Islet precursor cell (in vitro differentiated cells): ENCODE data around the gene PRKACB.

Source experiments
- DNase-seq: peaks from one replicate; pipeline ENCODE4 v3.0.0-alpha.2; 2018

Gene PRKACB

DNA sequence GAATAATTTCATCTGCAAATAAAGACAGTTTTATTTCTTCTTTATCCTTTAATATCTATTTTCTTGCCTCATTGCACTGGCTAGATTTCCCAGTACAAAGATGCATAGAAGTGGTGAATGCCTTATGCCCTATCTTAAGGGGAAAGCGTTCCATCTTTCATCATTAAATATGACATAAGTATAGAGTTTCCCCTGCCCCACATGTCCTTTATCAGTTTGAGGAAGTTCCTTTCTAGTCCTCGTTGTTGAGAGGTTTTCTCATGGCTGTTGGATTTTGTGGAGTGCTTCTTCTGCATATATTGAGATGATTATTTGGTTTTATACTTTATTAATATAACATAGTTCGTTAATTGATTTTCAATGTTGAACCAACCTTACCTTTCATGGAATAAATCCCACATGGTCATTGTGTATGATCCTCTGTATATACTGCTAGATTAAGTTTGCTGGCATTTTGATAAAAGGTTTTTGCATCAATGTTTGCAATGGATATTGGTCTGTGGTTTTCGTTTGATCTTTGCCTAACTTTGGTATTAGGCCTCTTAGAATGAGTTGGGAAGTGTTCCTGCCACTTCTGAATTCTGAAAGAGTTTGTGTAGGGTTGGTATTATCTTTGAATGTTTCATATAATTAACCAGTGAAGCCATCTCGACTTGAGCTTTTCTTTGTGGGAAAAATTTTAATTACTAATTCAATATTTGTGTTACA, 15.6 kb downstream of the PRKACB start:
- no peak for DNase-seq

DNA sequence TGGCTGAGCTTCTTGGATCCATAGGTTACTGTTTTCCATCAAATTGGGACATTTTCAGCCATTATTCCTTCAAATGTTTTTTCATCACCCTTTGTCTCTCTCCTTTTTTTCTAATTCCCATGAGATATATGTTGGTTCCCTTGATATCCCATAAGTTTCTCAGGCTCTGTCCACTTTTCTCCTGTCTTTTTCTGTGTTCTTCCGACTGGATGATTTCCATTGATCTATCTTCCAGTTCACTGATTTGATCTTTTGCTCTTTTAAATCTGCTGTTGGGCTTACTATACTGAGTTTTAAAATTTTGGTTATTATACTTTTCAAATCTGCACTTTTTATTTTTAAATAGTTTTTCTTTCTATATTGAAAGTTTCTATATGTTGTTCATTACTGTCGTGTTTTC, 18.2 kb downstream of the PRKACB start:
- no peak for DNase-seq

DNA sequence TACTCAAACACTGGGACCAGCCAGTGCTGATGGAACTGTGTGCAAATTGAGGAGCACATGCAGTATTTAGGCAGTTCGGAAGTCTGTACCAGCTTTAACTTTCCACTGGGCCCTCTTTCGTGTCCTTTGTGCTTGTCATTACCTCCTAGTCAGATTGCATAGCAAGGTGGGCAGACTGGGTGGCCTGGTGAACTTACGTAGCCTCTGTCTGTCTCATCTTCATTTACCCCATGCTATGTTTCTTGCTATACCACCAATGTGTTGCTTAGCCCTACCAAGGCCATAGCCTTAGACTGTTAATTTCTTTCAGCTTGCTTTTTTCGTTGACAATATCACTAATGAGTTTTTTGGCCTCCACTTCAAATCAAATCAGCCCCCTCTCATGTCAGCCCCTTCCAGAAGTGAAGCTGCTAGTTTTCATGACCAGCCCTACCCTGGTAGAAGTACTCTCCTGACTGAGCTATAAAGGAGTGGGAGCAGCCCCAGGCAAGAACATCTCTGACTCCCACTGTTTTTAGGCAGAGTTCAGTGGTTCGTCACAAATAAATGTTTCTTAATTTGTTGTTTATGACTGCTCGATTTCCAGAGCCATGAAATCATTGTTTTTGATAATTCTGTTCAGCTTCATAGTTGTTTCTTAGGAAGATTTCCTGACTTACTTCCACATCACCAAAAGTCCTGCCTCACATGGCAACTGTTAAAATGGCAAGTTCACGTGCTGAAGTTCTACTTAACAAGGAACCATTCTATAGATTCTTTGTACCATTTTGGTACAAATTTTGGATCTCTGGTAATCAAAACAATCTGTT, 19.3 kb downstream of the PRKACB start:
- DNase-seq: no peak

DNA sequence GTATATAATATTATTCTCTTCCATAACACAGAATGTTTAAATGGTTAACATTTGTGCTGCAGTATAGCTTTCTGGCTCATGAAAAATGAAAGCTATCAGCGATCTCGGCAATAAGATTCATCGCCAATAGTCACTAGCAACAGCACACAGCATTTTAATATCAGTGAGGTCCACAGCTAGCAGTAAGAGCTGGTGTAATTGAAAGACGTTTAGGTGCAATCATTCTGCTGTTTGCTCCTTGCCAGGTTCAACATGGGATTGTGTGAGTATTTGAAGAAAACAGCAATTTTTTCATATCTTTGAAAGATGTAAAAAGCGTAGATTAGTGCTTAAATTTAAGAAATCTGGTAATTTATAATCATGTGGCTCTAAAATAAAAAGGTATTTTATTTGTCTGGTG, 20.1 kb downstream of the PRKACB start:
- no peak for DNase-seq

DNA sequence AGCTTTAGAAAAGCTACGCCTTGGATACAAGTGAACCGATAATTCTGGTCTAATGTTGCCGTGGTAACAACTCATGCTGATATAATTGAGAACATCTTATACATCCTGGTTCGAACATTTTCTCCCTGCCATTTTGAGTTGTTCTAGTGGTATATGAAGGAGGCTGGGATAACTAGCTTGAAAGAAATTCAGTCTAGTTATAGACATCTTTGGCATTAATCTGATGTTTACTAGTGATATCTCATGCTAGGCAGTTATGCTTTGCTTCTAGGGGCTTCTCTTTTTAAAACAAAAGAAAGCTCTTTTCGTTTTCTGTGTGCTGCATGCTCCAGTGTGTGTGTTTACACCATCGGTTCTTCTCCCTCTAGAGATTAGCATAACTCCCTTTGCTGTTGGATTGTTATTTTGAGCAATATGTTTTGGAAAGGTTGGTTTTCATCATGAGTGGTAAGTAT, 20.5 kb downstream of the PRKACB start:
- DNase-seq: no peak

DNA sequence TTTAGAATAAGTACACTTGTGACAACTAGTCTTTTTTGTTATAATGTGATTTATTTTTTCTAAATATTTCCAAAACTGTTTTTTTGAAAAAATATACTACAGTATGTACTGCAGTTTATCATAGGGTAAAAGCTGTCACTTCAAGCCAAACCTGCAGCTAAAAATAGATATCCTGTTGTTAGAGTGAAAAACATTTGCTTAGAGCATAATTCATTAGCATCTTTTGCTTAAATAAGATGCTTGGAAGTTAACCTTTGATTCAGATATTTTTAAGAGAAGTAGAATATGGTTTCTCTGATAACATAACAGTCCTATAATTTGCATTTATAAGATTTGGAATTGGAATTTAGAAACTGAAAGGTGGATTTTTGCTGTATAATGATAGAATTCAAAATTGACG, 21.5 kb downstream of the PRKACB start:
- DNase-seq: no peak

DNA sequence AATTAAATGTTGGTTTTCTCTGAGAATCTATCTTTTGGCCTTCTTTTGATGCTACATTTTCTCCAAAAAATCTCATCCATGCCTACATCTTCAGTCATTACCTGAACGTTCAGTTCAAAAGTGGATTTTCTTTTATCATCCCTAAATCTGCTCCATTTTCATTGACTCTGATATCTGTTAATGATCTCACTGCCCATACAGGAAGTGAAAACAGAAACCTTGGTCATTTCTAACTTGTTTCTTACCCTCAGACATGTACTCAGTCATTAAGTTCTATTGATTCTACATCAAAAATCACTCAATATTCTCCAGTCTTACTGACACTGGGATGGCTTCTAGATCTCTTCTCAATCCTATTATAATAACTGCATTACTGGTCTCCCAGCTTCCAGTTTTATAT, 22.7 kb downstream of the PRKACB start:
- DNase-seq: no peak

DNA sequence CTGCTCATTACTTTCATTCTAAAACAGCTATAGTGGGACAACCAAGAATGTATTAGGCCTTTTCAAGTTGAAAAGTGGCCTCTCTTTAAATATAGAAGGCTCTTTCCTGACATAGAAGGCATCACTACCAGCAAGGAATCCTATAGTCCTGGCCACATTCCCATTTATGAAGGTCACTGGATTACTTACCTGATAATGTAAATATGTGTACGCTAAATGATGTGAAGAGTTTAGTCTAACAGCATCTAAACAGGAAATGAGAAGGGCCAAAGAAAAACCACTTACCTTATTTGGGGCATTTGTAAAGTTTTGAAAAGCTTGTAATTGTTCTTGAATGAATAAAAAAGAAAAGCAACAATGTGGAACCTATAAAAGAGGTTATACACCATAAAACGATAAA, 24.7 kb downstream of the PRKACB start:
- DNase-seq: no peak

DNA sequence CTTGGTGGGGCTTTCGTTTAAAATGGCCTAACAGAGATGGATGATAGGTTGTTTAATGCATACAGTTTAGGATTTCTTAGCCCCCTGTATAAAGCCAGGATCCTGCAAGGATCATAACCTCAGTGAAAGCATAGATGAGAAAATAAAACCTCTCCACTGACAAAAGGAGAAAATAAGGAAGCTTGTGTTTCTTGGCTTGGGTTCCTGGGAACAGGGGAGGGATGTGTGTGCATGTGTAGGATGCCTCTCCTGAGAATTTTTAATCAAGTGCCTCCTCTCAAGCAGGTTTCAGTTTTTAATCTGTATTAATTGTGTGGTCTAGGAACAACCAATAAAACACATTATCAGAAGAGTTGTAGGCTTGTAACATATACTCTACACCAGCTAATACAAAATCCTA, 26.1 kb downstream of the PRKACB start:
- no peak for DNase-seq

DNA sequence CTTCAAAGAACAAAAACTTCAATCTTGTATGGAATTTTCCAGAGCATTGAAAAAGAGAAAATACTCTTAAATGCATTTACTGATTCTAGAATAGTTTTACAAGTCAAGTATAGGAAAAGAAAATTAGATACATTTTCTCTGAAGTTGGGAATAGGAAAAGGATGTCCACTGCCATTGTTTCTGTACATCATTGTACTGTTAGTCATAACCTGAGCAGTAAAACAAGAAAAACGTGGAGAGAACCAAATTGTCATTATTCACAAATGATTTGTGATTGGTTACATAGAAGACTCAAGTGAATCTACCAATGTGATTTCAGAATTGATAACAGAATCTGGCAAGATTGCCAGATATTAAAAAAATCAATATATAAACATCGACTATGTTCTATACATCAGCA, 27.4 kb downstream of the PRKACB start:
- DNase-seq: no peak

DNA sequence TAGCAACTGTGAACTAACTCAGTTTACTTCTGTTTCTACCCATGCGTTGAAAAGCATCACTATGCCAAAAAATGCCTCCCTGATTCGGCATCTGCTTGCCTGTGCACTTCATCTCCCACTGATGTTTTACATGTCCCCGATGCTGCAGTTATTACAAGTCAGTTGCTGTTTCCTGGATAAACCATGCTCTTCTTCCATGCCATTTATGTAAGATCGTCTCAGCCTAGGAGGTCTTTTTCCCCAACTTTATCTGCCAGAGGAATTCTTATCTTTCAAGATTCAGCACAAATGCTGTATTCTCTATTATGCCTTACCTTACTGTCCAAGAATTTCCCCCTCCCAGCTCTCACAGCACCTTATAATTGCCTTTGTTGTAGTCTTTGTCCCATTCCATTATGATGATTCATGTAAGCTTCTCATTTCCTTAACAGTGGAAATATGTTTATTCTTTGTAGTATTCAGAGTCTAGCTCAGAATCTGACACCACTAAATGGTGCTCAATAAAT, 30.0 kb downstream of the PRKACB start:
- DNase-seq: peak; percentile 57

DNA sequence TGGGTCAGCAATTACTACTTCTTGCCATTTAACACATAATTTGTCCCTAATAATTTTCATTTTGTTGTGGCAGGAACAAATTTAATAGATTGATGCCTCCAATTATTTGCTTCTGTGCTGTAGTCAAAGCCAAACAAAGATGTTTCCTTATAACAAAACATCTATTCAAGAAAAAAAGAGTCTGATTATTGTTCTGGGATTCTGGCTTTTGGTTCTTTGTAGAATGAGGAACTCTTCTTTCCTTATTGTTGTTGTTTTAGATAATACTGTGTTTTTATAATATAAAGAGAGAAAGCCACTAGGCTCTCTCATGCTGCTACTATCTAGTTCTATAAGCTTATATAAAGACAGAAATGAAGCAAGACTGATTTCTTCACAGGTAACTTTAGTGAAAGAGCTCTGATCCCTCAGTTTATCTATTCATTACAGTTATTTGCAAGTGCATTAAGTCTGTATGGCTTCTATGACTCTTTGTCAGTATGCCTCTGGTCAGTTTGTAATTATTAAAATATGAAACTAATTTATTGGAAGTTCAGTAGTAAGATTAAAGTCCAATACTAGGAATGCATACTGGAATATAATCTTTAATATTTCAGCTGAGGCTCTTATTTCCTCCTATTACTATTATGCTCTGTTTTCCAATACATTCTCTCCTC, 37.4 kb downstream of the PRKACB start:
- no peak for DNase-seq

DNA sequence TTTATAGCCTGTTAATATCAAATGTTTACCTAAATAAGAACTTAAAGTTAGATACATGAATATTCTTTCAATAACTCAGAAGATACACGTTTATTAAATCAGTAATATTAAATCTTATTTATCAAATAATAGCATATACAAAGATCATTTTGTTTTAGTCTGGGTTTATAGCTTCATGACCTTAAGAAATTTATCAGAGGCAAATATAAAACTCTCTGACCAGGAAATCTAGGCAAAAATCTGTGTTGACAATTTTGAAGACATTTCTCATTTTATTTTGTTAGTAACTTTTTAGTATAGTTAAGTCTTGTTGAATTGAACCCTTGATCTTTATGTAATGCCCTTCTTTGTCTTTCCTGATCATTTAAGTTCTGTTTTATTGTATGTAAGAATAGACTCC, 46.4 kb downstream of the PRKACB start:
- DNase-seq: no peak

DNA sequence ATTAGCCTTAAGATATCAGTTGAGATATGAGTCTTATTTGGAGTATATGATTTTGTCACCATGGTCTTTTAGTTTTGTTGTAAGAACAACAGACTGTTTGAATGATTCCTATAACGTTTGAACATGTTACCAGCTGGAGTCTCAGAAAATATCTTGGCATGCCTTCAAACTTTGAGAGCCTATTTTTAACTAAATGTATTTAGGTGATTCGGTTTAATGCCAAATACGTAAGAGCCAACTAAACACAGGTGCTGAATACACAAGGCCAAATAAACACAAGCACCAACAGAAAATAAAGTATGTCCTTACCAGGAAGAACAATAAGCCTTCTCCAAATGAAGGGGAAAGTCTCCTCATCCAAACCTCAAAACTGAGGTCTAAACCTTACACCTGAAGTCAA, 48.6 kb downstream of the PRKACB start:
- no peak for DNase-seq

DNA sequence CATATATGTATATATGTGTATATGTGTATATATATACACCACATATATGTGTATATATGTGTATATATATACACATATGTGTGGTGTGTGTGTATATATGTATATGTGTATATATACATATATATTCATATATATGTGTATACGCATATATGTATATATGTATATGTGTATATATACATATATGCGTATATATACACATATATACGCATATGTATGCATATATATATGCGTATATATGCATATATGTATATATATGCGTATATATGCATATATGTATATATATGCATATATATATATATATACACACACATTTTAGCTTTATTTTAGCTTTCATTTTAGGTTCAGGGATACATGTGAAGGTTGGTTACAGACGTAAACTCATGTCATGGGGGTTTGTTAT, 54.8 kb downstream of the PRKACB start:
- no peak for DNase-seq

DNA sequence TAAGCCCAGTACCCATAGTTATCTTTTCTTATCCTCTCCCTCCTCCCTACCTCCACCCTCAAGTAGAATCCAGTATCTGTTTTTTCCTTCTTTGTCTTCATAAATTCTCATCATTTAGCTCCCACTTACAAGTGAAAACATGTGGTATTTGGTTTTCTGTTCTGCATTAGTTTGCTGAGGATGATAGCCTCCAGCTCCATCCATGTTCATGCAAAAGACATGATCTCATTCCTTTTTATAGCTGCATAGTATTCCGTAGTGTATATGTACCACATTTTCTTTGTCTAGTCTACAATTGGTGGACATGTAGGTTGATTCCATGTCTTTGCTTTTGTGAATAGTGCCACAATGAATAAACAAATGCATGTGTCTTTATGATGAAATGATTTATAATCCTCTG, 55.2 kb downstream of the PRKACB start:
- no peak for DNase-seq

DNA sequence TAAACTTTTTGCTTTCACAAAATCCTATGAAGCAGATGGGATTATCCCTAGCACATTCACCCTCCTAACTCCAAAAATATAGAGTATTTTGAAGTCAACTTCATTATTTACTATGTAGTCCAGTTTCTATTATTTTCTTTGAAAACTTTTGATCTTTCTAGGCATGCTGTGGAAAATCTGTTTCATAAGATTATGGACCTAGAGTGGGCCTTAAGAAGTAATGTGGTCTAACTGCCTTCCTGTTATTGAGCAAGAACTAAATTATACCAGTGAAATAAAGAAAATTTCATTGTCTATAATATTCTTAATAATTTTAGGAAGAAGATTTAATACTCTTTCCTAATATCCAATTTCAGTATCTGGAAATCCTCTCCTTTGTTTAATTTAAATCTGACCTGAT, 58.1 kb downstream of the PRKACB start:
- DNase-seq: no peak

DNA sequence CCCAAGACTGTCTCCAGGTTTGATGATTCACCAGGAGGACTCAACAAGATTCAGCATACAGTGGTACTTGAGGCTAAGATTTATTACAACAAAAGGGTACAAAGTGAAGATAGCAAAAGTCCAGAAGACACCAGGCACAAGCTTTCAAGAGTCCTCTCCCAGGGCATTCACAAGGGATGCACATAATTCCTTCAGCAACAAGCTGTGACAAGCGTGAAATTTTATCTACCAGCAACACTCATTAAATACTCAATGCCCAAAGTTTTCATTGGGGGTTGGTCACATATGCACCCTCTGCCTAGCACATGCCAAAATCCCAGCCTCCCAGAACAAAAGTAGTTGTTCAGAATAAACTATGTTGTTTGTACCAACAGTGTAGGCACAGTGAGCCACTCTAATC, 62.3 kb downstream of the PRKACB start:
- no peak for DNase-seq

DNA sequence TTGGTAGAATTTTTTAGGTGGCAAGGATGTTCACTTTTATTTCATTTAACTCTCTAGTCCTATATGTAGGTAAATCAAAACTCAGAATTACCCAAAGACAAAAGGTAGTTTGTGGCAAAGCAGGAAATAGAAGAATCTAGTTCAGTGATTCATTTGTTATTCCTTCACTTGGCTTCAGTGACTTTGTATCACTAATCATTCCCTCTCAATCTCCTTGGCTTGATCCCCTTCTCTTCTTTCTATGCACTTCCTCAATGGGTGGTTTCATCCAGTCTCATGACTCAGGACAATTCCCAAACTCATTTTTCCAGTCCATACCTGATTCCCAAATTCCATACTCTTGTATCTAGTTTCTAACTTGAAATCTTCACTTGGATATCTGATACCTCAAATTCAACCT, 64.9 kb downstream of the PRKACB start:
- DNase-seq: no peak

DNA sequence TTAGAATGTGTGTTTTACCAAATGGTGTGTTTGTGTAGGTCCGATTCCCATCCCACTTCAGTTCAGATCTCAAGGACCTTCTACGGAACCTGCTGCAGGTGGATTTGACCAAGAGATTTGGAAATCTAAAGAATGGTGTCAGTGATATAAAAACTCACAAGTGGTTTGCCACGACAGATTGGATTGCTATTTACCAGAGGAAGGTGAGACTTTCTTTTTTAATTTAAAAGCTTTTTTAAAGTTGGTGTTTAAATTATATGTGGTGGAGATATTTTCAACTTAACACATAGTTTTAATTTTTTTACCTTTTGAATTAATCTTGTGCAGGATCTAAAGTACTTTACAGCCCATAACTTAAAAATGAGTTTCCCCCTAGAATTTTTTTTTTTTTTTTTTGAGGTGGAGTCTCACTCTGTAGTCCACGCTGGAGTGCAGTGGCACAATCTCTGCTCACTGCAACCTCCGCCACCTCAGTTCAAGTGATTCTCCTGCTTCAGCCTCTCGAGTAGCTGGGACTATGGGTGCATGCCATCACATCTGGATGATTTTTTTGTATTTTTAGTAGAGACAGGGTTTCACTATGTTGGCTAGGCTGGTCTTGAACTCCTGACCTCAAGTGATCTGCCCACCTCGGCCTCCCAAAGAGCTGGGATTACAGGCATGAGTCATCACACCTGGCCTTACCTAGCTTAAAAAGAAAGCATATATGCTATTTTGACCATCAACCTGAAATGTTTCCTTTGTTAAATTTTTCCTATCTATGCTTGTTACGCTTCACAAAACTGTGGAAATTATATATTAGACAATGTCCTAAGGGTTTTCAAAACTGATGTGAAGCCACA, 70.3 kb downstream of the PRKACB start:
- no peak for DNase-seq

DNA sequence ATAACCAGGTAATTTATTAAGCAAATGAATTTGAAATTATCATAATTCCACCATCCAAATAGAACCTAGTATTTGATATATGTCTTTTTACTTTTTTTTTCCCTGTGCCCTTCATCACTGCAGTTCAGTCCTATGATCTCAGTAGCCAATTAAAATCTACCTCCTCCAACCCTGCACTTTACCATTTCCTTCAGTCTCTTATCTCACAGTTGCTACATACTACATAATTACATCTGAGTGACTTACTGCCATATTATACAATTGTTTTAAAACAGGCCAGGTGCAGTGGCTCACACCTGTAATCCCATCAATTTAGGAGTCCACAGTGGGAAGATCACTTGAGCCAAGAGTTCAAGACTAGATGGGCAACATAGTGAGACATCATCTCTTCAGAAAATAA, 73.2 kb downstream of the PRKACB start:
- DNase-seq: no peak

DNA sequence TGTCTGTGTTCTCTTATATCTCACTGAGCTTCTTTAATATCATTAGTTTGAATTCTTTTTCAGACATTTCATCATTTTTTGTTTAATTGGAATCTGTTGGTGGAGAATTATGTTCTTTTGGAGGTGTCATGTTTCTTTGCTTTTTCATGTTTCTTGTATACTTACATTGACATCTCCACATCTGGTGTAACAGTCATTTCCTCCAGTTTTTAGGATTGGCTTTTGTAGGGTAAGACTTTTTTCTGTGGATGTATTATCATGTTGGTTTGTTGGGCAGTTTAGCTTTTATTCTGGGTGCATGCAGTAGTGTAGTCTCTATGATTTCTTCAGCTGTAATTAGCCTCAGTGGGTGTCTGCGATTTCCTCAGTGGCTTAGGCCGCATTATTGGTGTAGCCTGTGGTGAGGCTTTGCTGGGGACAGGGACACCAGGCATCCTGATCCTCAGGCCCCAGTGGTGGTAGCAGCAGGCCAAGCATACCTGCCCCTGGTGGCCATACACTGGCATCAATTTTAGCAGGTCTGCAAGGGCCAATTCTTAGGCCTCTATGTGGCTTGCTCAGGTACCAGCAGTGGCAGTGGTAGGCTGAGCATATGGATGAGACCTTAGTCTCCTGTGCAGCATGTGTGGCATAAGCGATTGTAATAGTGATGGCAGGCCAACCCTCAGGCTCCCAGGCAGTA, 79.8 kb downstream of the PRKACB start:
- DNase-seq: no peak
